ENCODE results near the gene CLINT1.

Gene CLINT1

DNA sequence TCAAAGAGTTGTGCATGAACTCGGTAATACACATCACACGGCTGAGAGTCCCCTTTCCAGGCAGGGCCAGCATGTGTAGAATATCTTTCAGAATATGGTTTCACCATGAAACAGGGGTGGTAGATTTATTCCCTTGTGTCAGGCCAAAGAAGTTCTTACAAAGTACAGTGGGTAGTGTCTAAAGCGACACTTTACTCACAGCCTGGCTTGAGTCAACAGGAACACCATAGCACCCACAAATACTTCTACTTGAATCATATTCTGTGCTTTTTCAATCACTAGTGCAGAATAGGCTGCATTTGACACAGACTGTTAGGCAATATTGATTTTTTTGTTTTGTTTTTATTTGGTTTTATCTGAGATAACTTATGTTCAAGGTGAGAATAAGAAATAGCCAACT, 102.8 kb downstream of the CLINT1 start:
- no peak for DNase-seq (ENCODE audit: low read depth)
- no peak overlapping the region for H3K4me3 ChIP-seq (ENCODE audit: low read length)

DNA sequence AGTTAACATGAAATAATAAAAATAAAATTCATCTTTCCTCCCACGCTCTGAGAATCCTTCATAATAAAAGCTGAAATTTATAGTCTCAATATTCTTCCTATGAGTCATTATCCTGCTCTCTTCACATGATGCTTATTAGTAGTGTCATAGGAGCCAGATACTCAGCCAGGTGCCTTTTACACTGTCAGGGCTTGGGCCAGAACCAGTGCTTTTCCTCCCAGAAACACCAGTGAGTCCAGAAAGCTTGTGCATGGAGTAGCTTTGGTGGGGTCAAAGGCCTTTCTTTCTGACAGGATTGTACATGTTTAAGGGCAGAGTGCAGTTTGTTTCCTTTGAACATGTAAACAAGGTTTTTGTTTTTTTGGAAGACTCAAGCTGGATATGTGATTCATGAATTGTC, 108.6 kb downstream of the CLINT1 start:
- H3K4me3 ChIP-seq (ENCODE audit: low read length) = no peak overlapping the region
- DNase-seq (ENCODE audit: low read depth) = peak; percentile 31
- TF ChIP-seq, protein P1, sequence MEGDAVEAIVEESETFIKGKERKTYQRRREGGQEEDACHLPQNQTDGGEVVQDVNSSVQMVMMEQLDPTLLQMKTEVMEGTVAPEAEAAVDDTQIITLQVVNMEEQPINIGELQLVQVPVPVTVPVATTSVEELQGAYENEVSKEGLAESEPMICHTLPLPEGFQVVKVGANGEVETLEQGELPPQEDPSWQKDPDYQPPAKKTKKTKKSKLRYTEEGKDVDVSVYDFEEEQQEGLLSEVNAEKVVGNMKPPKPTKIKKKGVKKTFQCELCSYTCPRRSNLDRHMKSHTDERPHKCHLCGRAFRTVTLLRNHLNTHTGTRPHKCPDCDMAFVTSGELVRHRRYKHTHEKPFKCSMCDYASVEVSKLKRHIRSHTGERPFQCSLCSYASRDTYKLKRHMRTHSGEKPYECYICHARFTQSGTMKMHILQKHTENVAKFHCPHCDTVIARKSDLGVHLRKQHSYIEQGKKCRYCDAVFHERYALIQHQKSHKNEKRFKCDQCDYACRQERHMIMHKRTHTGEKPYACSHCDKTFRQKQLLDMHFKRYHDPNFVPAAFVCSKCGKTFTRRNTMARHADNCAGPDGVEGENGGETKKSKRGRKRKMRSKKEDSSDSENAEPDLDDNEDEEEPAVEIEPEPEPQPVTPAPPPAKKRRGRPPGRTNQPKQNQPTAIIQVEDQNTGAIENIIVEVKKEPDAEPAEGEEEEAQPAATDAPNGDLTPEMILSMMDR (conservative IDR thresholded peaks at IDR 0.05; ENCODE audit: low read length) = no peak

More for the DNA sequence above, 102.8 kb downstream of the CLINT1 start:
- TF ChIP-seq, protein P1 (conservative IDR thresholded peaks at IDR 0.05; ENCODE audit: low read length) = no peak

DNA sequence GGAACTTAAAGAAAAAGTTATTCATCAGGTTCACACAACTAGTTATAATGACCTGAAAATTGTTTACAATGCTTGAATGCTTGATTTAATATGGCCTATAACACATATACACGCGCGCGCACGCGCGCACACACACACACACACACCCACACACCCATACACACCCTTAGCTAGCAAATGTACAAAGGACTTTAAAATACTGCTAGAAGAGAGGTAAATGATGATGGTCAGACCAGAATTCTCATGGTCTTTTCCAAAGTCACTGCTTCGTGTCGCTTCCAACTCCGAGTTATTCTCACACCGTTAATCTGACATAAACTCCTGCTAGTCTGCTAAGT, 109.5 kb downstream of the CLINT1 start:
- TF ChIP-seq, protein P1 (conservative IDR thresholded peaks at IDR 0.05; ENCODE audit: low read length) = no peak
- DNase-seq (ENCODE audit: low read depth) = no peak
- no peak overlapping the region for H3K4me3 ChIP-seq (ENCODE audit: low read length)

DNA sequence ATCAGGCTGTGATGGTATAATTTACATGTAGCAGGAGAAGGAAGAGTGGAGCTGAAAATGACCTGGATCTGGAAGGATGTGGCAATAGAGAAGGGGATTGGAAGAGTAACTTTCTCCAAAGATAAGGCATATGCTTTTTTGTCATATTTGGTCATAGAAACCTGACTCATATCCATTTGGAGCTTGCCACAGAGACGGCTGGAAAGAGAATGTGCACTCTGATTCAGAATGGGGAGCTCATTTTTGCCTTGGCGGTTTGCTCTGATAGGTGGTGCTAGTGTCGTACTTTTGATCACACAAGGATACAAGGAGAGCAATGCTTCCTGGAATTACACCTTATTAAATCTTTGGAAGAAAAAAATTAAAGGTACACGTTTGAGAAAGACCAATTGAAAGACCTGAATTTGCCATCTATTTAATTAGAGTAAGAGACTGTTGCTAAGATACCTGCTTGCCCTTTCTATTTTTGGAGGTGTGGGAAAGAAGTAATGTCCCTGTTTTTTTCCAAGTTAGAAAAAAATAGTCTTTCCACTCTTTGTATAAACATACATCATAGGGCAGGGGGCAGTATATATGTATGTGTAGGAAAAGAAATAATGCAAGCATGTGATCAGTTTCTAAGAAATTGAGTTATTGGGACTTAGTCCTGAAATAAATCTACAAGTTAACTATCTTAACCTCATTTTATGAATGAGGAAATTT, 110.0 kb downstream of the CLINT1 start:
- no peak overlapping the region for H3K4me3 ChIP-seq (ENCODE audit: low read length)
- TF ChIP-seq, protein P1 (conservative IDR thresholded peaks at IDR 0.05; ENCODE audit: low read length) = peak; percentile 14
- DNase-seq (ENCODE audit: low read depth) = peak; percentile 64

DNA sequence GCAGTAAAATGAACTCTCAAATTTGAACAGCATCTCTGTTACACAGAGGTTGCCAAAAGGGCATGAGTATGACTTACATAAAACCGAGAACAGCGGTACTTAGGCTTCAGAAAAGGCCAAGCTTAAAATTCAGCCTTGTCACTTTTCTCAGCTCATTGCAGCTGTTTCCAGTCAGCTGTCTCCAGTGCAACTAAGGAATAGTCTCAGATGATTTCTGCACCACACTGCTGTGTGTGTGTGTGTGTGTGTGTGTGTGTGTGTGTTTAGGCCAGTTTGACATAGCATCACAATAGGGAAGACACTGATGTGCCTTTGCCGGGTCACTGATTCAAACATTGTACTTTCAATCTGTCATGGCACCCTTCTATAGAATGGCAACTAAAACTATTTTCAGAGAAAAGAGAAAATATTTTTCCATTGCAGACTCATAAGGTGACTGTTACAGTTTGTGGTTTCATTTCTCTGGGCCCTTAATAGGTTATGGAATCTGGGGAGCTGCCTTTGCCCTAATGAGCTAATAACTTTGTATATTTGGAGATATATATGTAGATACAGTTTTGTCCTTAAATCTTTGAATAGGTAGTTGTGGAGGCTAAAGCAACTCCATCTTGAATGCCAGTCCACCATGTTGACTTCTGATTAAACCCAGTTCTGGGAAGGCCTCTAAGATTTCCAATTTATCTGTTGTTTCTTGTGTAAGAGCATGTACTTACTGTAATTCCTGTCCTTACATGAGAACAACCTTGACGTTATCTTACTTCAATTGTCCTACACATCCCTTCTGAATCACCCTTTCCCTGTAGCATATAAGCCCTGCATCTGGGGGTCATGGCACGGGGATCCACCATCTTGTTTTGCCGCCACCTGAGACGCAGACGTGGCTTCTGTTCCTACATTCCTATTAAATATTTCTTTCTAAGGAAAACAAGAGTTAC, 110.9 kb downstream of the CLINT1 start:
- TF ChIP-seq, protein P1 (conservative IDR thresholded peaks at IDR 0.05; ENCODE audit: low read length) = no peak

DNA sequence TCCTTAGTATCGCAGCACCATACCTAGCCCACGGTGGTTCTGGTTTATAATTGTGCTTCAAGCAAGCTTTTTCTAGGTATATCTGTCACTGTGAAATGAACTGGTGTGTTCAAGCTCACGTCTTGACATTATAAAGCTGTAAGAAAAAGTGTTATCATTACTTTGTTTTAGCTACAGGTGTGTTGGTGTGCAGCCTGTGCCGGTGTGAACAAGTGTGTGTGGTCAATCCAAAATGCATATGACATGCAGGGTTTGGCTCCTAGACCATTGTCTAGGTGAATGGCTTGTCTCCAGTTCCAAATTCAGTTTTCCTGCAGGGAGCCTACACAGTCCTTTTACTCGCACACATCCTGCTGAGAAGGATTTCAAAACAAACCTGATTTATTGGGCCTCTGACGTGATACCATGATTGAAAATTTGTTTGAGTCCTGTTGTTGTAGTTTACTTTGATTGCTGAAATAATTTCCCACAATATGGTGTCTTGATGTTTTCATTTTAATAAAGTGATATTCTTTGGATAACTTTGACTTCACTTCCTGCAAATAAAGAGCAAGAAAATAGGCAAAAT, 111.7 kb downstream of the CLINT1 start:
- TF ChIP-seq, protein P1 (conservative IDR thresholded peaks at IDR 0.05; ENCODE audit: low read length) = no peak
- no peak for DNase-seq (ENCODE audit: low read depth)
- H3K4me3 ChIP-seq (ENCODE audit: low read length) = no peak overlapping the region

More for the DNA sequence above, 110.9 kb downstream of the CLINT1 start:
- no peak for DNase-seq (ENCODE audit: low read depth)
- H3K4me3 ChIP-seq (ENCODE audit: low read length) = no peak overlapping the region
